ENCODE data around the gene FNDC3A.

DNA sequence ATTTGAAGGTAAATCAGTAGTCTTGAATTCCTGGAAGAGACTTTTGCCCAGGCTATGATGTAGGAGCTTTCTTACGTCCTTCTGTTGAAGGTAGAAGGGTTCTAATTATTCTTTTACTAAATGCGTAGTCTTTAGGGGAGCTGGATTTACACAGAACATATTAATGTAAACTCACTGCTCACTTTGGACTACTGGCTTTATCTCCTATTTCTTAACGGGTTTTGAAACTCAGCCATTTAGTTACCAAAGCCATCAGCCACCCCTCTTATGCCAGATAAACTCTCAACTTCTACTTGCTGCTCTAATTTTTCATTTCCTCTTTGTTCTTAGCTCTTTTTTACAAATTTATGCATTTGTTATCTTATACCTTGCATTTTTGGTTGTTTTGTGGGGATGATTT lies 81.5 kb downstream of the FNDC3A start:
- TF ChIP-seq CTCF (IDR thresholded peaks at IDR 0.05; ENCODE audit: poor library complexity) (no peak), EZH2phosphoT487 (IDR thresholded peaks at IDR 0.05; ENCODE audit: low read depth, severe bottlenecking, unreplicated experiment) (no peak)

Measured in hepatocyte (in vitro differentiated cells).